HepG2 (cell line): ENCODE measurements around the gene OSBPL2. TPM values are rescaled to one million over a fixed set of nuclear protein-coding genes. Genes with fewer than 3 reads are reported as not detected.

Experiments
- CEBPG ChIP-seq: IDR thresholded peaks from 2 replicates; pipeline ENCODE4 v1.6.1; 2016
- HDAC1 ChIP-seq: sonication (generic); formaldehyde crosslinking; IDR thresholded peaks from 2 replicates; pipeline ENCODE4 v1.5.1; 2020; ENCODE audit warnings: mild to moderate bottlenecking, missing genetic modification reagents
- POLR2AphosphoS5 ChIP-seq: IDR thresholded peaks from 2 replicates; pipeline ENCODE4 v1.6.1; 2012; ENCODE audit warnings: low read depth, low read length
- TBX2 ChIP-seq: sonication (generic); formaldehyde crosslinking; IDR thresholded peaks from 2 replicates; pipeline ENCODE4 v1.5.0; 2020; ENCODE audit warnings: missing genetic modification reagents, mild to moderate bottlenecking, borderline replicate concordance
- XRCC5 ChIP-seq: fragments of 200-400 bp; formaldehyde crosslinking; optimal IDR thresholded peaks from 2 replicates; pipeline ENCODE3; 2017; ENCODE audit warnings: mild to moderate bottlenecking, low read length
- ZFYVE20 ChIP-seq: sonication (generic); formaldehyde crosslinking; IDR thresholded peaks from 2 replicates; pipeline ENCODE4 v1.8.0; 2023; ENCODE audit warnings: low read depth, mild to moderate bottlenecking, moderate library complexity, missing genetic modification reagents, borderline replicate concordance
- ZMYM3 ChIP-seq: sonication (generic); formaldehyde crosslinking; IDR thresholded peaks from 2 replicates; pipeline ENCODE4 v1.5.1; 2020; ENCODE audit warnings: mild to moderate bottlenecking, missing genetic modification reagents
- ZNF235 ChIP-seq: sonication (generic); formaldehyde crosslinking; IDR thresholded peaks from 2 replicates; pipeline ENCODE4 v1.8.1; 2023; ENCODE audit warnings: mild to moderate bottlenecking, missing genetic modification reagents, borderline replicate concordance
- ZNF34 ChIP-seq: sonication (generic); formaldehyde crosslinking; IDR thresholded peaks from 2 replicates; pipeline ENCODE4 v1.4.0; 2020; ENCODE audit warnings: mild to moderate bottlenecking, missing genetic modification reagents, borderline replicate concordance
- ZNF350 ChIP-seq: sonication (generic); formaldehyde crosslinking; IDR thresholded peaks from 2 replicates; pipeline ENCODE4 v1.4.0; 2020; ENCODE audit warnings: mild to moderate bottlenecking, low read depth, missing genetic modification reagents, borderline replicate concordance
- ZNF75D ChIP-seq: sonication (generic); formaldehyde crosslinking; IDR thresholded peaks from 2 replicates; pipeline ENCODE4 v1.8.1; 2023; ENCODE audit warnings: missing genetic modification reagents, mild to moderate bottlenecking, borderline replicate concordance
- ZNF883 ChIP-seq: sonication (generic); formaldehyde crosslinking; IDR thresholded peaks from 2 replicates; pipeline ENCODE4 v1.5.1; 2020; ENCODE audit warnings: mild to moderate bottlenecking, missing genetic modification reagents; ENCODE audit errors: not compliant biosample characterization
- polyA plus RNA-seq, 8 experiments: library from polyadenylated mRNA; depleted of rRNA in 3 of 8; stranded (reverse) in 7 of 8; unstranded in 1 of 8; fragments of >200 nt; fragmentation: Illumina TruSeq in 4 of 8; extraction: Trizol in 4 of 8; gene quantifications; 2 replicates each; pipeline versions ENCODE4 v1.2.1 to v1.2.3, GENCODE V29; 2011 to 2016; ENCODE audit warnings: low read depth in 4 of 8, missing spikeins in 1 of 8, mixed read lengths in 1 of 8; ENCODE audit not compliant: insufficient read depth in 1 of 8
- total RNA-seq, 5 experiments: library from RNA; depleted of rRNA; stranded (reverse); fragments of >200 nt; fragmentation: Illumina TruSeq; extraction: Trizol; gene quantifications; 2 replicates each; pipeline ENCODE4 v1.2.3, GENCODE V29; 2016; ENCODE audit warnings: low read depth in 1 of 5
- TF ChIP-seq, protein P1 (sequence below): sonication (generic); formaldehyde crosslinking; IDR thresholded peaks from 2 replicates; pipeline ENCODE4 v1.8.0; 2022; ENCODE audit warnings: mild to moderate bottlenecking, missing genetic modification reagents; ENCODE audit not compliant: insufficient replicate concordance
- TF ChIP-seq, protein P2 (sequence below): sonication (generic); formaldehyde crosslinking; IDR thresholded peaks from 2 replicates; pipeline ENCODE4 v1.5.1; 2020; ENCODE audit warnings: missing genetic modification reagents, mild to moderate bottlenecking, borderline replicate concordance
- TF ChIP-seq, protein P3 (sequence below): sonication (generic); formaldehyde crosslinking; IDR thresholded peaks from 2 replicates; pipeline ENCODE4 v1.8.1; 2022; ENCODE audit warnings: low read depth, mild to moderate bottlenecking, missing genetic modification reagents
- TF ChIP-seq, protein P4 (sequence below): IDR thresholded peaks from 2 replicates; pipeline ENCODE4 v1.6.1; 2016; ENCODE audit warnings: mild to moderate bottlenecking, missing biosample characterization, missing genetic modification reagents
- TF ChIP-seq, protein P5 (sequence below): sonication (generic); formaldehyde crosslinking; IDR thresholded peaks from 2 replicates; pipeline ENCODE4 v1.9.0; 2022; ENCODE audit warnings: missing genetic modification reagents, mild to moderate bottlenecking, borderline replicate concordance

The OSBPL2 gene
- total and polyA plus RNA-seq, 2 of the 13 experiments (the other 11 are each of a cell fraction or from before 2014, with no cell fraction given) = 18.5 to 37.4 TPM

DNA sequence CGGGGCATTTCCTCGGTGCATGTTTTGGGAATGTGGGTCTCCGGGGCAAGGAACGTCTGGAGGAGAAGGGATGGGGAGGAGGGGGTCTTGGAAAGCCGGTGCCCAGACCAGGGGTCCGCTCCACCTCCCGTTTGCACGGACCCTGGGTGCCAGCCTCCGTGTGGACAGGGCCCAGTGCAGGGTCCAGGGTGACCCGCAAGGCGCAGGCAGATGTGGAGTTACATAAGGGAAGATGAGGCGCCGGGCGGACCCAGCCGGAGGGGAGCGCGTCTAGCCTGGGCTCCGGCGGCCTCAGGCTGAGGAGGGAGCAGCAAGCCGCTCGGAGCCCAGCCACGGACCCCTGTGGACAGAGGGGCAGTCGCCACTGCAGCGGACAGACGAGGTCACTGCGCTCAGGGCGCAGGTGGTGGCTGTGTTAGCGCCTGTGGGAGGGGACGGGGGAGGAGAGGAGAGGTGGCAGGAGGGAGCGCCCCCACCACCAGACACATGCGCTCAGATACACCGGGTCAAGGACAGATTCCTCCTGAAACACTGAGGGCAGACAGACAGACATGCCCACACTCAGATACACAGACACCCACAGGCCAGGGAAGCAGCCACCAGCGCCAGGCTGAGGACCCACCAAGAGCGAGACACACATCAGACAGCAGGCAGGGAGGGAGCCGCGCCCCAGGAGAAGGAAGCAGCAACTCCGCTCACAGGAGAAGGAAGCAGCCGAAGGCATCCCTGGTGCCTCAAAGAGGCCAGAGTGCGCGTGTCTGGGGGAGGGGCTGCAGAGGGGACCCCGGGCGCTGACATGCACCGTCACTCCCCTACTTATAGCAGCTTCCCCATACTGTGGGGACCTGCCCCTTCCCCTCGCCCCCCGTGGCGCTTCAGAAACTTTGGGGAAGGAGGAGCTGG is 17.4 kb upstream of the OSBPL2 start (continued):
- TF ChIP-seq, protein P1, sequence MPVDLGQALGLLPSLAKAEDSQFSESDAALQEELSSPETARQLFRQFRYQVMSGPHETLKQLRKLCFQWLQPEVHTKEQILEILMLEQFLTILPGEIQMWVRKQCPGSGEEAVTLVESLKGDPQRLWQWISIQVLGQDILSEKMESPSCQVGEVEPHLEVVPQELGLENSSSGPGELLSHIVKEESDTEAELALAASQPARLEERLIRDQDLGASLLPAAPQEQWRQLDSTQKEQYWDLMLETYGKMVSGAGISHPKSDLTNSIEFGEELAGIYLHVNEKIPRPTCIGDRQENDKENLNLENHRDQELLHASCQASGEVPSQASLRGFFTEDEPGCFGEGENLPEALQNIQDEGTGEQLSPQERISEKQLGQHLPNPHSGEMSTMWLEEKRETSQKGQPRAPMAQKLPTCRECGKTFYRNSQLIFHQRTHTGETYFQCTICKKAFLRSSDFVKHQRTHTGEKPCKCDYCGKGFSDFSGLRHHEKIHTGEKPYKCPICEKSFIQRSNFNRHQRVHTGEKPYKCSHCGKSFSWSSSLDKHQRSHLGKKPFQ = peak; percentile 7
- TF ChIP-seq ZFYVE20 (CRISPR knock-in tag) (0 out of 2 replicates have a peak, but pooled peaks have one; percentile 67), ZNF350 (CRISPR knock-in tag) (no peak), ZNF75D (CRISPR knock-in tag) (0 out of 2 replicates have a peak, but pooled peaks have one; percentile 11), ZMYM3 (CRISPR knock-in tag) (peak; percentile 25; the same call in 1 of the 2 replicates), XRCC5 (no peak), ZNF34 (CRISPR knock-in tag) (no peak), ZNF883 (CRISPR knock-in tag) (peak; percentile 8), CEBPG (CRISPR knock-in tag) (no peak), TBX2 (CRISPR knock-in tag) (peak; percentile 6; the same call in 1 of the 2 replicates), POLR2AphosphoS5 (no peak), ZNF235 (0 out of 2 replicates have a peak, but pooled peaks have one; percentile 17), HDAC1 (CRISPR knock-in tag) (peak; percentile 10)
- TF ChIP-seq, protein P2, sequence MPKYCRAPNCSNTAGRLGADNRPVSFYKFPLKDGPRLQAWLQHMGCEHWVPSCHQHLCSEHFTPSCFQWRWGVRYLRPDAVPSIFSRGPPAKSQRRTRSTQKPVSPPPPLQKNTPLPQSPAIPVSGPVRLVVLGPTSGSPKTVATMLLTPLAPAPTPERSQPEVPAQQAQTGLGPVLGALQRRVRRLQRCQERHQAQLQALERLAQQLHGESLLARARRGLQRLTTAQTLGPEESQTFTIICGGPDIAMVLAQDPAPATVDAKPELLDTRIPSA (CRISPR knock-in tag) = 0 out of 2 replicates have a peak, but pooled peaks have one; percentile 46
- TF ChIP-seq, protein P3, sequence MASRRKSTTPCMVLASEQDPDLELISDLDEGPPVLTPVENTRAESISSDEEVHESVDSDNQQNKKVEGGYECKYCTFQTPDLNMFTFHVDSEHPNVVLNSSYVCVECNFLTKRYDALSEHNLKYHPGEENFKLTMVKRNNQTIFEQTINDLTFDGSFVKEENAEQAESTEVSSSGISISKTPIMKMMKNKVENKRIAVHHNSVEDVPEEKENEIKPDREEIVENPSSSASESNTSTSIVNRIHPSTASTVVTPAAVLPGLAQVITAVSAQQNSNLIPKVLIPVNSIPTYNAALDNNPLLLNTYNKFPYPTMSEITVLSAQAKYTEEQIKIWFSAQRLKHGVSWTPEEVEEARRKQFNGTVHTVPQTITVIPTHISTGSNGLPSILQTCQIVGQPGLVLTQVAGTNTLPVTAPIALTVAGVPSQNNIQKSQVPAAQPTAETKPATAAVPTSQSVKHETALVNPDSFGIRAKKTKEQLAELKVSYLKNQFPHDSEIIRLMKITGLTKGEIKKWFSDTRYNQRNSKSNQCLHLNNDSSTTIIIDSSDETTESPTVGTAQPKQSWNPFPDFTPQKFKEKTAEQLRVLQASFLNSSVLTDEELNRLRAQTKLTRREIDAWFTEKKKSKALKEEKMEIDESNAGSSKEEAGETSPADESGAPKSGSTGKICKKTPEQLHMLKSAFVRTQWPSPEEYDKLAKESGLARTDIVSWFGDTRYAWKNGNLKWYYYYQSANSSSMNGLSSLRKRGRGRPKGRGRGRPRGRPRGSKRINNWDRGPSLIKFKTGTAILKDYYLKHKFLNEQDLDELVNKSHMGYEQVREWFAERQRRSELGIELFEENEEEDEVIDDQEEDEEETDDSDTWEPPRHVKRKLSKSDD = peak; percentile 73; the same call in 1 of the 2 replicates
- TF ChIP-seq, protein P4, sequence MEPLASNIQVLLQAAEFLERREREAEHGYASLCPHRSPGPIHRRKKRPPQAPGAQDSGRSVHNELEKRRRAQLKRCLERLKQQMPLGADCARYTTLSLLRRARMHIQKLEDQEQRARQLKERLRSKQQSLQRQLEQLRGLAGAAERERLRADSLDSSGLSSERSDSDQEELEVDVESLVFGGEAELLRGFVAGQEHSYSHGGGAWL = 0 out of 2 replicates have a peak, but pooled peaks have one; percentile 3
- TF ChIP-seq, protein P5, sequence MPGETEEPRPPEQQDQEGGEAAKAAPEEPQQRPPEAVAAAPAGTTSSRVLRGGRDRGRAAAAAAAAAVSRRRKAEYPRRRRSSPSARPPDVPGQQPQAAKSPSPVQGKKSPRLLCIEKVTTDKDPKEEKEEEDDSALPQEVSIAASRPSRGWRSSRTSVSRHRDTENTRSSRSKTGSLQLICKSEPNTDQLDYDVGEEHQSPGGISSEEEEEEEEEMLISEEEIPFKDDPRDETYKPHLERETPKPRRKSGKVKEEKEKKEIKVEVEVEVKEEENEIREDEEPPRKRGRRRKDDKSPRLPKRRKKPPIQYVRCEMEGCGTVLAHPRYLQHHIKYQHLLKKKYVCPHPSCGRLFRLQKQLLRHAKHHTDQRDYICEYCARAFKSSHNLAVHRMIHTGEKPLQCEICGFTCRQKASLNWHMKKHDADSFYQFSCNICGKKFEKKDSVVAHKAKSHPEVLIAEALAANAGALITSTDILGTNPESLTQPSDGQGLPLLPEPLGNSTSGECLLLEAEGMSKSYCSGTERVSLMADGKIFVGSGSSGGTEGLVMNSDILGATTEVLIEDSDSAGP (CRISPR knock-in tag) = peak; percentile 52; the same call in 1 of the 2 replicates
